ENCODE measurements around the gene VAV3.
"Not testable (repeated sequence)": the region's sequence is repeated elsewhere in the genome, so short reads cannot be mapped to it uniquely, and the experiment has no call there.

The VAV3 gene

DNA sequence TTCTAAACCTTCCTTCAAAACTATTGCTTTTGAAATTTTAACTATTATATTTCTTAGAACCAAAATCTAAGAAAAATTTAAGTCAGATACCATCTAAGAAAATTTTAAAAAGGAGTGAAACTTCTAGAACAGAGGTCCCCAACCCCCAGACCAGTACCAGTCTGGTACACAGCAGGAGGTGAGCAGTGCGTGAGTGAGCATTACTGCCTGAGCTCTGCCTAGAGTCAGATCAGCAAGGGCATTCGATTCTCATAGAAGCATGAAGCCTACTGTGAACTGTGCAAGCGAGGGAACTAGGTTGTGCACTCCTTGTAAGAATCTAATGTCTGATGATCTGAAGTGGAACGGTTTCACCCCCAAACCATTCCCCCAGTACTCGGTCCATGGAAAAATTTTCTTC lies 106.7 kb downstream of the VAV3 start:
- no peak overlapping the region for H3K9ac ChIP-seq (ENCODE audit: low read depth in 1 of 2, low read length in 2 of 2)
- H3K36me3 ChIP-seq (ENCODE audit: control insufficient read depth in 1 of 2, insufficient read depth in 2 of 2, low read length in 2 of 2), result no peaks in the 10 kb centered on the region
- H3K9me3 ChIP-seq (ENCODE audit: control insufficient read depth in 1 of 2, low read length in 2 of 2), result no peaks in the 10 kb centered on the region

GRCh38 chr1:107851418-107851817 lies 113.6 kb downstream of the VAV3 start:
- Histone ChIP-seq H3K4me1 (ENCODE audit: control insufficient read depth in 1 of 2, insufficient read depth in 2 of 2, low read length in 2 of 2) (no peaks in the 10 kb centered on the region), H3K4me3 (ENCODE audit: low read depth in 1 of 2, low read length in 2 of 2) (no peak overlapping the region), H3K27ac (ENCODE audit: low read depth, low read length) (no peak overlapping the region), H3K9me3 (ENCODE audit: control insufficient read depth in 1 of 2, low read length in 2 of 2) (no peaks in the 10 kb centered on the region), H3K9ac (ENCODE audit: low read depth in 1 of 2, low read length in 2 of 2) (no peak overlapping the region), H3K27me3 (ENCODE audit: control insufficient read depth in 1 of 2, insufficient read depth in 2 of 2, low read length in 2 of 2) (no peaks in the 10 kb centered on the region), H3K36me3 (ENCODE audit: control insufficient read depth in 1 of 2, insufficient read depth in 2 of 2, low read length in 2 of 2) (no peaks in the 10 kb centered on the region)

More for the DNA sequence above, 106.7 kb downstream of the VAV3 start:
- H3K4me1 ChIP-seq (ENCODE audit: control insufficient read depth in 1 of 2, insufficient read depth in 2 of 2, low read length in 2 of 2), result no peaks in the 10 kb centered on the region
- H3K27ac ChIP-seq (ENCODE audit: low read depth, low read length), result no peak overlapping the region
- H3K27me3 ChIP-seq (ENCODE audit: control insufficient read depth in 1 of 2, insufficient read depth in 2 of 2, low read length in 2 of 2), result no peaks in the 10 kb centered on the region
- no peak overlapping the region for H3K4me3 ChIP-seq (ENCODE audit: low read depth in 1 of 2, low read length in 2 of 2)

- H3K9me3 ChIP-seq (ENCODE audit: control insufficient read depth in 1 of 2, low read length in 2 of 2), result not testable (repeated sequence)
These were observed 120.3 kb downstream of the VAV3 start for GRCh38 chr1:107844541-107845194.

GRCh38 chr1:107843989-107844388 lies 121.0 kb downstream of the VAV3 start:
- H3K4me1 ChIP-seq (ENCODE audit: control insufficient read depth in 1 of 2, insufficient read depth in 2 of 2, low read length in 2 of 2), result peaks cover 6 to 7% of the 10 kb centered on the region in 2 donors
- no peaks in the 10 kb centered on the region for H3K9me3 ChIP-seq (ENCODE audit: control insufficient read depth in 1 of 2, low read length in 2 of 2)
- H3K27me3 ChIP-seq (ENCODE audit: control insufficient read depth in 1 of 2, insufficient read depth in 2 of 2, low read length in 2 of 2), result no peaks in the 10 kb centered on the region
- no peak overlapping the region for H3K9ac ChIP-seq (ENCODE audit: low read depth in 1 of 2, low read length in 2 of 2)
- no peaks in the 10 kb centered on the region for H3K36me3 ChIP-seq (ENCODE audit: control insufficient read depth in 1 of 2, insufficient read depth in 2 of 2, low read length in 2 of 2)
- no peak overlapping the region for H3K4me3 ChIP-seq (ENCODE audit: low read depth in 1 of 2, low read length in 2 of 2)
- no peak overlapping the region for H3K27ac ChIP-seq (ENCODE audit: low read depth, low read length)

More at GRCh38 chr1:107844541-107845194, 120.3 kb downstream of the VAV3 start:
- H3K9ac ChIP-seq (ENCODE audit: low read depth in 1 of 2, low read length in 2 of 2); H3K36me3 ChIP-seq (ENCODE audit: control insufficient read depth in 1 of 2, insufficient read depth in 2 of 2, low read length in 2 of 2); H3K4me1 ChIP-seq (ENCODE audit: control insufficient read depth in 1 of 2, insufficient read depth in 2 of 2, low read length in 2 of 2); H3K27ac ChIP-seq (ENCODE audit: low read depth, low read length); H3K4me3 ChIP-seq (ENCODE audit: low read depth in 1 of 2, low read length in 2 of 2); H3K27me3 ChIP-seq (ENCODE audit: control insufficient read depth in 1 of 2, insufficient read depth in 2 of 2, low read length in 2 of 2): not testable (repeated sequence)

DNA sequence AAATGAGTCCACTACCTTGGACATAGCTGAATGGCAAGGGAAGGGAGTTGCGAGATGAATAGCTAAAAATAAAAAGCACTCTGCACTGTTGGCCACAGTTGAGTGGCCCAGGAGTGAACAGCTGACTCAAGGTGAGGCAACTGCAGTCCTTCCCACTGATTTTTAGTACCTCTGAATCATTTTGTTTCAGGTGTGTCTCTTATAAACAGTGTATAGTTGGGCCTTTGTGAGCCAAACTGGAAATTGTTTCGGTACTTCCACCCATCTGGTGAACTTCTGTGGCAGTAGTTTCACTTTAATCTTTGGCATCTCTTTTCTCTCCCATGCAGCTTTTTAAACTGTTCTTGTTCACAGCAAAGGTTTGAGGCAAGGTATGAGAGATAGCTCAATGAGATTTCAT lies 122.7 kb downstream of the VAV3 start:
- Histone ChIP-seq H3K36me3 (ENCODE audit: control insufficient read depth in 1 of 2, insufficient read depth in 2 of 2, low read length in 2 of 2) (no peaks in the 10 kb centered on the region), H3K9ac (ENCODE audit: low read depth in 1 of 2, low read length in 2 of 2) (no peak overlapping the region), H3K27ac (ENCODE audit: low read depth, low read length) (no peak overlapping the region), H3K4me3 (ENCODE audit: low read depth in 1 of 2, low read length in 2 of 2) (no peak overlapping the region), H3K9me3 (ENCODE audit: control insufficient read depth in 1 of 2, low read length in 2 of 2) (no peaks in the 10 kb centered on the region), H3K4me1 (ENCODE audit: control insufficient read depth in 1 of 2, insufficient read depth in 2 of 2, low read length in 2 of 2) (peaks cover 6 to 7% of the 10 kb centered on the region in 2 donors), H3K27me3 (ENCODE audit: control insufficient read depth in 1 of 2, insufficient read depth in 2 of 2, low read length in 2 of 2) (no peaks in the 10 kb centered on the region)

DNA sequence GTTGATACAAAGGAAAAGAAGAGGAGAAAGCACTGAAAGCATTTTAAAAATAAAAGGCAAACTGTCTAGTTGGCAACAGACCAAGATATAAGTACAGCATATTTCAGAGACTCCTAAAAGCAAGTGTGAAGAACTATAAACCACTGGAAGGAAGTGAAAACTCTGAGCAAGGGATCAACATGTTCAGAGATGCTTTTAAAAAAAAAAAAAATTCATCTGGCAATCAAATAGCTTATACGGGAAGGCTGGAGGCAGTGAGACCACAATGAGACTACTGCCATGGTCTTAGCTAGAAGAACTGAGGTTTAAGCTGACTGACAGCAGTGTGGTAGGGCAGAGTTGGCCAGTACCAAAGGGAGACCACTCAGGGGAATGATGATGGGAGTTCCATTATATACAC lies 124.3 kb downstream of the VAV3 start:
- Histone ChIP-seq H3K4me3 (ENCODE audit: low read depth in 1 of 2, low read length in 2 of 2) (no peak overlapping the region), H3K9me3 (ENCODE audit: control insufficient read depth in 1 of 2, low read length in 2 of 2) (no peaks in the 10 kb centered on the region), H3K9ac (ENCODE audit: low read depth in 1 of 2, low read length in 2 of 2) (no peak overlapping the region), H3K27ac (ENCODE audit: low read depth, low read length) (no peak overlapping the region), H3K36me3 (ENCODE audit: control insufficient read depth in 1 of 2, insufficient read depth in 2 of 2, low read length in 2 of 2) (no peaks in the 10 kb centered on the region), H3K4me1 (ENCODE audit: control insufficient read depth in 1 of 2, insufficient read depth in 2 of 2, low read length in 2 of 2) (peaks cover 6 to 7% of the 10 kb centered on the region in 2 donors), H3K27me3 (ENCODE audit: control insufficient read depth in 1 of 2, insufficient read depth in 2 of 2, low read length in 2 of 2) (no peaks in the 10 kb centered on the region)

GRCh38 chr1:107838056-107838455 lies 126.9 kb downstream of the VAV3 start:
- H3K27me3 ChIP-seq (ENCODE audit: control insufficient read depth in 1 of 2, insufficient read depth in 2 of 2, low read length in 2 of 2), result no peaks in the 10 kb centered on the region
- H3K4me1 ChIP-seq (ENCODE audit: control insufficient read depth in 1 of 2, insufficient read depth in 2 of 2, low read length in 2 of 2), result peaks cover 3 to 6% of the 10 kb centered on the region in 2 donors
- H3K9ac ChIP-seq (ENCODE audit: low read depth in 1 of 2, low read length in 2 of 2), result no peak overlapping the region
- H3K36me3 ChIP-seq (ENCODE audit: control insufficient read depth in 1 of 2, insufficient read depth in 2 of 2, low read length in 2 of 2), result no peaks in the 10 kb centered on the region
- no peaks in the 10 kb centered on the region for H3K9me3 ChIP-seq (ENCODE audit: control insufficient read depth in 1 of 2, low read length in 2 of 2)
- H3K4me3 ChIP-seq (ENCODE audit: low read depth in 1 of 2, low read length in 2 of 2), result no peak overlapping the region
- no peak overlapping the region for H3K27ac ChIP-seq (ENCODE audit: low read depth, low read length)

- no peak overlapping the region for H3K9ac ChIP-seq (ENCODE audit: low read depth in 1 of 2, low read length in 2 of 2)
- H3K4me1 ChIP-seq (ENCODE audit: control insufficient read depth in 1 of 2, insufficient read depth in 2 of 2, low read length in 2 of 2), result no peaks in the 10 kb centered on the region
- no peaks in the 10 kb centered on the region for H3K27me3 ChIP-seq (ENCODE audit: control insufficient read depth in 1 of 2, insufficient read depth in 2 of 2, low read length in 2 of 2)
- no peak overlapping the region for H3K4me3 ChIP-seq (ENCODE audit: low read depth in 1 of 2, low read length in 2 of 2)
- H3K27ac ChIP-seq (ENCODE audit: low read depth, low read length), result no peak overlapping the region
- H3K36me3 ChIP-seq (ENCODE audit: control insufficient read depth in 1 of 2, insufficient read depth in 2 of 2, low read length in 2 of 2), result no peaks in the 10 kb centered on the region
- H3K9me3 ChIP-seq (ENCODE audit: control insufficient read depth in 1 of 2, low read length in 2 of 2), result no peaks in the 10 kb centered on the region
These were observed 129.8 kb downstream of the VAV3 start for GRCh38 chr1:107835151-107835670.

DNA sequence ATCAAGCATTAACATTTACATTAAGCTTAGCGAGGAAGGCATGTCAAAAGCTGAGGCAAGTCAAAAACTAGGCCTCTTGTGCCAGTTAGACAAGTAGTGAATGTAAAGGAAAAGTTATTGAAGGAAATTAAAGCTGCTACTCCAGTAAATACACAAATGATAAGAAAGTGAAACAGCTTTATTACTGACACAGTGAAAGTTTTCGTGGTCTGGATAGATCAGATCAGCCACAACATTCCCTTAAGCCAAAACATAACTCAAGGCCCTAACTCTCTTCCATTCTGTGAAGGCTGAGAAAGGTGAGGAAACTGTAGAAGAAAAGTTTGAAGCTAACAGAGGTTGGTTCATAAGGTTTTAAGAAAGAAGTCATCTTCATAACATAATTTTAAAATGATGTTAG lies 131.9 kb downstream of the VAV3 start:
- no peaks in the 10 kb centered on the region for H3K36me3 ChIP-seq (ENCODE audit: control insufficient read depth in 1 of 2, insufficient read depth in 2 of 2, low read length in 2 of 2)
- H3K9ac ChIP-seq (ENCODE audit: low read depth in 1 of 2, low read length in 2 of 2), result no peak overlapping the region
- H3K27ac ChIP-seq (ENCODE audit: low read depth, low read length), result no peak overlapping the region
- no peaks in the 10 kb centered on the region for H3K9me3 ChIP-seq (ENCODE audit: control insufficient read depth in 1 of 2, low read length in 2 of 2)
- no peaks in the 10 kb centered on the region for H3K27me3 ChIP-seq (ENCODE audit: control insufficient read depth in 1 of 2, insufficient read depth in 2 of 2, low read length in 2 of 2)
- no peaks in the 10 kb centered on the region for H3K4me1 ChIP-seq (ENCODE audit: control insufficient read depth in 1 of 2, insufficient read depth in 2 of 2, low read length in 2 of 2)
- H3K4me3 ChIP-seq (ENCODE audit: low read depth in 1 of 2, low read length in 2 of 2), result no peak overlapping the region

DNA sequence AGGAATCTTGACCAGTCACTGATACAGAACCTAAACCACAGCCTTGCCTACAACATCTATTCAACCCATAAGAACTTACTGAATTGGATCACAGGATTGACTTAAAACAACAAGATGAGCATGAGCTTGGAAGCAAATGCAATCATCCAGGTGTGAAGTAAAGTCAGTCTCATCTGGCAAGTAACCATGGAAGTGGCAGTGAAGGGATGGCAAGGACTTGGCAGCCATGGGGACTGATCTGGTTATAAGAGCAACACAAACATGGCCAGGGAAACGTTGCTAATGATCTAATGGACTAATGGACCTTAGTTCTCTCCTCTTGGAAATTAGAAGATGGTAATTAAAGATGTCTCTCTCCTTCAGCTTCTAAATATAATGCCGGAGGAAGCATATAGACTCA lies 133.1 kb downstream of the VAV3 start:
- no peaks in the 10 kb centered on the region for H3K27me3 ChIP-seq (ENCODE audit: control insufficient read depth in 1 of 2, insufficient read depth in 2 of 2, low read length in 2 of 2)
- no peak overlapping the region for H3K9ac ChIP-seq (ENCODE audit: low read depth in 1 of 2, low read length in 2 of 2)
- H3K9me3 ChIP-seq (ENCODE audit: control insufficient read depth in 1 of 2, low read length in 2 of 2), result no peaks in the 10 kb centered on the region
- no peaks in the 10 kb centered on the region for H3K4me1 ChIP-seq (ENCODE audit: control insufficient read depth in 1 of 2, insufficient read depth in 2 of 2, low read length in 2 of 2)
- H3K36me3 ChIP-seq (ENCODE audit: control insufficient read depth in 1 of 2, insufficient read depth in 2 of 2, low read length in 2 of 2), result no peaks in the 10 kb centered on the region
- H3K27ac ChIP-seq (ENCODE audit: low read depth, low read length), result no peak overlapping the region
- no peak overlapping the region for H3K4me3 ChIP-seq (ENCODE audit: low read depth in 1 of 2, low read length in 2 of 2)

Data from duodenal mucosa (tissue), 2 donors.